ENCODE measurements around the gene KCNAB1.

Gene KCNAB1

GRCh38 chr3:156166808-156167207, 46.4 kb downstream of the KCNAB1 start:
- TF ChIP-seq EZH2 (IDR thresholded peaks at IDR 0.05; ENCODE audit: borderline replicate concordance, low read length) = no peak
- TF ChIP-seq, protein P1, sequence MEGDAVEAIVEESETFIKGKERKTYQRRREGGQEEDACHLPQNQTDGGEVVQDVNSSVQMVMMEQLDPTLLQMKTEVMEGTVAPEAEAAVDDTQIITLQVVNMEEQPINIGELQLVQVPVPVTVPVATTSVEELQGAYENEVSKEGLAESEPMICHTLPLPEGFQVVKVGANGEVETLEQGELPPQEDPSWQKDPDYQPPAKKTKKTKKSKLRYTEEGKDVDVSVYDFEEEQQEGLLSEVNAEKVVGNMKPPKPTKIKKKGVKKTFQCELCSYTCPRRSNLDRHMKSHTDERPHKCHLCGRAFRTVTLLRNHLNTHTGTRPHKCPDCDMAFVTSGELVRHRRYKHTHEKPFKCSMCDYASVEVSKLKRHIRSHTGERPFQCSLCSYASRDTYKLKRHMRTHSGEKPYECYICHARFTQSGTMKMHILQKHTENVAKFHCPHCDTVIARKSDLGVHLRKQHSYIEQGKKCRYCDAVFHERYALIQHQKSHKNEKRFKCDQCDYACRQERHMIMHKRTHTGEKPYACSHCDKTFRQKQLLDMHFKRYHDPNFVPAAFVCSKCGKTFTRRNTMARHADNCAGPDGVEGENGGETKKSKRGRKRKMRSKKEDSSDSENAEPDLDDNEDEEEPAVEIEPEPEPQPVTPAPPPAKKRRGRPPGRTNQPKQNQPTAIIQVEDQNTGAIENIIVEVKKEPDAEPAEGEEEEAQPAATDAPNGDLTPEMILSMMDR (IDR thresholded peaks at IDR 0.05; ENCODE audit: low read length) = no peak
- Histone ChIP-seq H3F3A (ENCODE audit: insufficient read depth, low read length) (no peaks in the 10 kb centered on the region), H3K4me1 (ENCODE audit: insufficient read depth, low read length, severe bottlenecking) (no peaks in the 10 kb centered on the region), H3K9me3 (ENCODE audit: low read length) (no peaks in the 10 kb centered on the region), H3K9ac (ENCODE audit: low read length) (no peak overlapping the region), H3K27ac (ENCODE audit: low read depth, low read length, poor library complexity, severe bottlenecking) (no peak overlapping the region), H2AFZ (ENCODE audit: low read length) (no peak overlapping the region), H3K9me2 (ENCODE audit: low read depth, low read length) (no peaks in the 10 kb centered on the region), H3K79me2 (ENCODE audit: insufficient read depth, low read length) (no peaks in the 10 kb centered on the region), H3K4me2 (ENCODE audit: low read length) (no peak overlapping the region), H3K27me3 (ENCODE audit: insufficient read depth, low read length) (no peaks in the 10 kb centered on the region), H3K36me3 (ENCODE audit: insufficient read depth, low read length) (no peaks in the 10 kb centered on the region), H3K4me3 (ENCODE audit: low read depth, low read length, poor library complexity, severe bottlenecking) (no peak overlapping the region), H4K20me1 (ENCODE audit: insufficient read depth, low read length) (no peaks in the 10 kb centered on the region)

DNA sequence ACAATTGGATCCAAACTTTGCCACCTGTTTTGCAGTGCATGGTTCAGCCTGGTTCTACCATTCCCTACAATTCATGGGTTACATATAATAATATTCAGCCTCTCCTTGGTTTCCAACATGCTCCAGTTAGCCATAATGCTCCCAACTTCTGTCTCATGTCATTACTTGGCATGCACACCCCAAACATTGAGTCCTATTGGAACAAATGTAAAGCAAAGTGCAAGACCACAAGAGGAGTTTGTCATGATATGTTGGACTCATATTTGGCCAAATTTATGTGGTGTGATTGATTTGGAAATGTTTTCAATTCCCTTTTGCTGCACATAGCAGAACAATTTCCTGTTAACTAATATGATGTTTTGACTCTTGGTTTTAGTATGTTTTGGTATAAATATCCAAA, 50.2 kb downstream of the KCNAB1 start:
- Histone ChIP-seq H3K4me3 (ENCODE audit: low read depth, low read length, poor library complexity, severe bottlenecking) (no peak overlapping the region), H3K27ac (ENCODE audit: low read depth, low read length, poor library complexity, severe bottlenecking) (no peak overlapping the region), H3K27me3 (ENCODE audit: insufficient read depth, low read length) (no peaks in the 10 kb centered on the region), H3K79me2 (ENCODE audit: insufficient read depth, low read length) (no peaks in the 10 kb centered on the region), H4K20me1 (ENCODE audit: insufficient read depth, low read length) (no peaks in the 10 kb centered on the region), H3K9me2 (ENCODE audit: low read depth, low read length) (no peaks in the 10 kb centered on the region), H3K9ac (ENCODE audit: low read length) (no peak overlapping the region), H3K4me2 (ENCODE audit: low read length) (no peak overlapping the region), H3K4me1 (ENCODE audit: insufficient read depth, low read length, severe bottlenecking) (no peaks in the 10 kb centered on the region), H2AFZ (ENCODE audit: low read length) (no peak overlapping the region), H3K36me3 (ENCODE audit: insufficient read depth, low read length) (no peaks in the 10 kb centered on the region), H3K9me3 (ENCODE audit: low read length) (no peaks in the 10 kb centered on the region), H3F3A (ENCODE audit: insufficient read depth, low read length) (no peaks in the 10 kb centered on the region)
- TF ChIP-seq EZH2 (IDR thresholded peaks at IDR 0.05; ENCODE audit: borderline replicate concordance, low read length) = no peak
- TF ChIP-seq, protein P1 (IDR thresholded peaks at IDR 0.05; ENCODE audit: low read length) = no peak

GRCh38 chr3:156171281-156172267, 51.2 kb downstream of the KCNAB1 start:
- Histone ChIP-seq H3K9me3 (ENCODE audit: low read length) (no peaks in the 10 kb centered on the region), H4K20me1 (ENCODE audit: insufficient read depth, low read length) (no peaks in the 10 kb centered on the region), H3K9ac (ENCODE audit: low read length) (no peak overlapping the region), H3K4me1 (ENCODE audit: insufficient read depth, low read length, severe bottlenecking) (no peaks in the 10 kb centered on the region), H3K36me3 (ENCODE audit: insufficient read depth, low read length) (no peaks in the 10 kb centered on the region), H2AFZ (ENCODE audit: low read length) (no peak overlapping the region), H3K4me3 (ENCODE audit: low read depth, low read length, poor library complexity, severe bottlenecking) (no peak overlapping the region), H3K4me2 (ENCODE audit: low read length) (no peak overlapping the region), H3K79me2 (ENCODE audit: insufficient read depth, low read length) (no peaks in the 10 kb centered on the region), H3K27ac (ENCODE audit: low read depth, low read length, poor library complexity, severe bottlenecking) (no peak overlapping the region), H3K27me3 (ENCODE audit: insufficient read depth, low read length) (no peaks in the 10 kb centered on the region; the same call in 1 of the 2 replicates), H3K9me2 (ENCODE audit: low read depth, low read length) (no peaks in the 10 kb centered on the region), H3F3A (ENCODE audit: insufficient read depth, low read length) (no peaks in the 10 kb centered on the region)
- TF ChIP-seq, protein P1 (IDR thresholded peaks at IDR 0.05; ENCODE audit: low read length) = no peak
- TF ChIP-seq EZH2 (IDR thresholded peaks at IDR 0.05; ENCODE audit: borderline replicate concordance, low read length) = no peak
